Fibroblast of villous mesenchyme (primary cell): ENCODE data around the gene PRR35. TPM values are rescaled to one million over a fixed set of nuclear protein-coding genes. Genes with fewer than 3 reads are reported as not detected.

ENCODE experiments used
- DNase-seq: peaks from one replicate; pipeline ENCODE4 v3.0.0-alpha.2; 2010; ENCODE audit warnings: low read depth
- H3K4me3 ChIP-seq: 2 replicates; pipeline ENCODE4 v1.5.1; 2011; ENCODE audit warnings: low read depth, mild to moderate bottlenecking, low read length
- total RNA-seq: library from RNA; depleted of rRNA; stranded (reverse); fragments of >200 nt; gene quantifications from 2 replicates; pipeline ENCODE4 v1.2.3, GENCODE V29; 2012
- TF ChIP-seq, protein P1 (sequence below): IDR thresholded peaks from 2 replicates; pipeline ENCODE4 v1.5.1; 2012; ENCODE audit warnings: low read depth, mild to moderate bottlenecking, low read length; ENCODE audit not compliant: insufficient read depth

PRR35 gene
- total RNA-seq, 1 donor = not detected

DNA sequence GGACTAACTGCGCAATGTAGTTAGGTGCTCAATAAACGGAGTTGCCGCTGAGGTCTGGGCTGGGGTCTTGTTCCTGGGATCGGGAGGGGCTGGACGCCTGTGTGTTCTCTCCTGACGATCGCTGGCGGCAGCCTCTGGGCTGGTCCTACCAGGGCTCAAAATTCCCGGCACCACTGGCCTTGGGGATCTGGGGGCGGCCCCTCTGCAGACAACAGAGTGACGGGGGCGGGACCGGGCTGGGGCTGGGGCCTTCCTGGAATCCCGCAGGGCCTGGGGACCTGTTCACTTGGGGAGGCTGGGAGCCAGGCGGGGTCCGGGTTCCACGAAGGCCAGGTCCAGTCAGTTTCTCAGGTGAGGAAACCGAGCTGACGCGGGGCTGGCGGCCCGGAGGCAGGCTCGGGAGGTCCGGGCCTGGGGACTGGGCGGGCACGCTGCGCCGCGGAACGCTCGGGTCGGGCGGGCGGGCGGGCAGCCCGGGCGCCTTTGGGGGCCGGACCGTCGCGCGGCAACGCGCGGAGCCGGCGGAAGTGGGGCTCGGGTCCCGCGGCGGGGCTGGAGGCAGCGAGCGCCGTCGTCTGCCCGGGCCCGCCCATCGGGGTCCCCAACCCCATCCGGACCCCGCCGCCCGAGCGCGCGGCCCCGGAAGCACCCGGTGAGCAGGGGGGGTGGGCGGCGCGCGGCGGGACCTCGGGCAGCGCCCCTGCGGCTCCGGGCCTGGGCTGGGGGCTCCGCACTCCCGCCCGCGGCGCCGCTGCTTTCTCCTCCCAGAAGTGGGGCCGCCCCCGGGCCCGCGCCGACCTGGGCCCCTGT is 9.5 kb downstream of the PRR35 start, which contains the start of gene PIGQ:
TSS of gene PIGQ (plus strand) at position 524 of the 810 bp plus-strand sequence. CDS start 4,107 bp downstream, outside the sequence.
- peak; percentile 60 for DNase-seq
- H3K4me3 ChIP-seq = peak within 1 kb of the TSS; percentile 79
- TF ChIP-seq, protein P1, sequence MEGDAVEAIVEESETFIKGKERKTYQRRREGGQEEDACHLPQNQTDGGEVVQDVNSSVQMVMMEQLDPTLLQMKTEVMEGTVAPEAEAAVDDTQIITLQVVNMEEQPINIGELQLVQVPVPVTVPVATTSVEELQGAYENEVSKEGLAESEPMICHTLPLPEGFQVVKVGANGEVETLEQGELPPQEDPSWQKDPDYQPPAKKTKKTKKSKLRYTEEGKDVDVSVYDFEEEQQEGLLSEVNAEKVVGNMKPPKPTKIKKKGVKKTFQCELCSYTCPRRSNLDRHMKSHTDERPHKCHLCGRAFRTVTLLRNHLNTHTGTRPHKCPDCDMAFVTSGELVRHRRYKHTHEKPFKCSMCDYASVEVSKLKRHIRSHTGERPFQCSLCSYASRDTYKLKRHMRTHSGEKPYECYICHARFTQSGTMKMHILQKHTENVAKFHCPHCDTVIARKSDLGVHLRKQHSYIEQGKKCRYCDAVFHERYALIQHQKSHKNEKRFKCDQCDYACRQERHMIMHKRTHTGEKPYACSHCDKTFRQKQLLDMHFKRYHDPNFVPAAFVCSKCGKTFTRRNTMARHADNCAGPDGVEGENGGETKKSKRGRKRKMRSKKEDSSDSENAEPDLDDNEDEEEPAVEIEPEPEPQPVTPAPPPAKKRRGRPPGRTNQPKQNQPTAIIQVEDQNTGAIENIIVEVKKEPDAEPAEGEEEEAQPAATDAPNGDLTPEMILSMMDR = no peak

DNA sequence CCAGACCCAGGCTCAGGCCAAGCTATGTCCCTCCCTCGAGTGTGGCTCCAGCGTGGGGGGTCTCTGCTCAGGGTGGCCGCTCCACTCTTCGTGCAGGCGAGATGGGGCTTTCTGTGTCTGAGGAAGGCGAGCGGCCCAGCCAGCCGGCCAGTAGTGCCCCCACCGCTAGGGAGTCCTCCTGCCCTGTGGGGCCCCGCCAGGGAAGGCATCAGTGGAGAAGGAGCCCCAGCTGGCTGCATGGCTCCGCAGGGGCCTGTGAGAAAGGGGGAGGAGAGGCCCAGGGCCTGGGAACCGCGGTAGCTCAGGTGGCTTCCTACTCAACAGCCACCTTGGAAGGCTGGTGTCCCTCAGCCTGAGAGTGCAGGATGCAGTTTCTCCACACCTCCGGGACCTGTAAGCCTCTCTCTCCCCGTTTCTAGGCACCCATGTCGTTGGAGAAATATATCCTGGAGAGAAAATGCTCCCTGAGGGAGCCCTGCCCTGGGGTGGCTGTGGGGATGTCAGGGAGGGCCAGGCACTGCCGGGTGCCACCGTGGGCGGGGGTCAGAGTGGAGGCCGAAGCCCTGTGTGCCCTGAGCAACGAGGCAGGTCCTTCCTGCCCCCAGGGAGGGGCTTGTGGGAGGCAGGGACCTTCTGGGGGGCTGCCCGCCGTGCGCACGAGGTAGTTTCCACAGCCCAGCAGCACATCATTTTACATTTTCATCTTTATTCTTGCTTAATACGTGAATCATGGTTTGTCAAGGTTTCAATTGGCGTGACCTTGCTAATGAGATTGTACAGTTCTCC is 12.9 kb downstream of the PRR35 start:
- no peak overlapping the region for H3K4me3 ChIP-seq
- DNase-seq = no peak
- TF ChIP-seq, protein P1 = no peak

DNA sequence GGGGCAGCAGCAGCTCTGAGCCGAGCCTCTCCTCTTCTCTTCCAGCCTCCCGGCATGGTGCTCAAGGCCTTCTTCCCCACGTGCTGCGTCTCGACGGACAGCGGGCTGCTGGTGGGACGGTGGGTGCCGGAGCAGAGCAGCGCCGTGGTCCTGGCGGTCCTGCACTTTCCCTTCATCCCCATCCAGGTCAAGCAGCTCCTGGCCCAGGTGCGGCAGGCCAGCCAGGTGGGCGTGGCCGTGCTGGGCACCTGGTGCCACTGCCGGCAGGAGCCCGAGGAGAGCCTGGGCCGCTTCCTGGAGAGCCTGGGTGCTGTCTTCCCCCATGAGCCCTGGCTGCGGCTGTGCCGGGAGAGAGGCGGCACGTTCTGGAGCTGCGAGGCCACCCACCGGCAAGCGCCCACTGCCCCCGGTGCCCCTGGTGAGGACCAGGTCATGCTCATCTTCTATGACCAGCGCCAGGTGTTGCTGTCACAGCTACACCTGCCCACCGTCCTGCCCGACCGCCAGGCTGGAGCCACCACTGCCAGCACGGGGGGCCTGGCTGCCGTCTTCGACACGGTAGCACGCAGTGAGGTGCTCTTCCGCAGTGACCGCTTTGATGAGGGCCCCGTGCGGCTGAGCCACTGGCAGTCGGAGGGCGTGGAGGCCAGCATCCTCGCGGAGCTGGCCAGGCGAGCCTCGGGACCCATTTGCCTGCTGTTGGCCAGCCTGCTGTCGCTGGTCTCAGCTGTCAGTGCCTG is 14.0 kb downstream of the PRR35 start:
- DNase-seq = no peak
- no peak overlapping the region for H3K4me3 ChIP-seq
- TF ChIP-seq, protein P1 = no peak

DNA sequence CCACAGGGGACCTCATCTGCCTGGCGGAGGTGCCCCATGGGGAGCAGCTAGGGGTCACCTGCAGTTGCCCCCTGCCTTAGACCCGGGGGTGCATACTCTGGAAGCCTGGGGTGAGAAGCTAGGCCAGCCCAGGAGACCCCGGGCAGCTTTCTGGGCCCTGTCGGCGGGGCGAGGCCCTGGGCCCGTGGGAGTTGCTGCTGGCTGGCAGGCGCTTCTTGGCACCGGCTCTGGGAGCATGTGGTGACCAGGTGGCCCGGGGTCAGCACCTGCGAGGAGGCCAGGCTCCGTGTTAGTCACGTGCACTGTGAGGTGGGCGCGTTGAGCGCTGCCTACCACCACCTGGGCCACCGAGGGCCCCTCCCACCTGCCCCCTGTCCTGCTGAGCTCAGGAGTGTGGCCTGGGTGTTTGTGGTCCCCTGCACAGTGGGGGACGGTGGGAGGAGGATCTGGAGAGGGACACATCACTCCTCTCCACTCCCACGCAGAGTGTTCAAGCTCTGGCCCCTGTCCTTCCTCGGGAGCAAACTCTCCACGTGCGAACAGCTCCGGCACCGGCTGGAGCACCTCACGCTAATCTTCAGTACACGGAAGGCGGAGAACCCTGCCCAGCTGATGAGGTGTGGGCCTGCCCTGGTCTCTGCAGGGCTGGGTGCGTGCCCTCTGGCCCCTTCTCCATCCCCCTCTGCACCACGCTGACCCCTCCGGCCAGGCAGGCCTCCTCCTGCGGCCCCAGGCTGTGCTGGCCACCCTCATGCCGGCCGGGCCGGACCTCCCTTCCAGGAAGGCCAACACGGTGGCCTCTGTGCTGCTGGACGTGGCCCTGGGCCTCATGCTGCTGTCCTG is 15.4 kb downstream of the PRR35 start:
- DNase-seq = no peak
- TF ChIP-seq, protein P1 = no peak
- H3K4me3 ChIP-seq = no peak overlapping the region

DNA sequence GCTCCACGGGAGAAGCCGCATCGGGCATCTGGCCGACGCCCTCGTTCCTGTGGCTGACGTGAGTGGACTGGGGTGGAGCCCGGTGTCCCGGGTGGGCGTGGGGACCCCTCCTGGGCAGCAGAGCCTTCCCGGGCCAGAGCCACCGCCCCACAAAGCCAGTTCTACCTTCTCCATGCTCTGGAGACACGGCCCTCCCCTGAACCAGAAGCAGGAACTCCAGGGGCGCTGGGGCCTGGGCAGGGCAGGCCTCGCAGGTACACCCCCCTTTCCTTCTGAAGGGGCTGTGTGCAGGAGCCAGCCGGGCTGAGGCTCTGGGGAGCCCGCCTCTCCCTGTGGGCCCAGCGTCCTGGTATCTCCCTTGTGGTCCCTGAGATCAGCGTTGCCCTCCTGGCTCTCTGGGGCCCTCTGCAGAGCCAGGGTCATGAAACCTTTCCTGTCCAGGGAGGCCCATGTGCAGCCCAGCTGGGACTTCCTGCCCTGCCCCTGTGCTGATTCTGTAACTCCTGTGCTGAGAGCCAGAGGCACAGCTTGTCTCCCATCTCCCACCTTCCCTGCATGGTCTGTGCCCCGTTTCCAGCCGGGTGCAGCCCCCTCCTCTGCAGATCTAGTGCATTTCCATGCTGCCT is 16.1 kb downstream of the PRR35 start:
- no peak overlapping the region for H3K4me3 ChIP-seq
- TF ChIP-seq, protein P1 = no peak
- no peak for DNase-seq
